Neural cell (in vitro differentiated cells): ENCODE data around the gene GALNT10. TPM values are rescaled to one million over a fixed set of nuclear protein-coding genes. Genes with fewer than 3 reads are reported as not detected.

Experiments used
- H2AFZ ChIP-seq: fragments of 200-600, 300-800 bp; sonication (generic), shearing (Covaris generic); 2 replicates; pipeline ENCODE4 v1.6.0; 2014; ENCODE audit warnings: low read depth, mild to moderate bottlenecking, antibody characterized with exemption, low read length, moderate library complexity
- H3F3A ChIP-seq: fragments of 200-600 bp; shearing (Covaris generic); 2 replicates; pipeline ENCODE4 v1.6.1; 2016; ENCODE audit warnings: mild to moderate bottlenecking, moderate library complexity, mixed read lengths, antibody characterized with exemption, low read length; ENCODE audit not compliant: insufficient read depth, poor library complexity, severe bottlenecking
- H3K27ac ChIP-seq: fragments of 200-600, 300-800 bp; sonication (generic), shearing (Covaris generic); 2 replicates; pipeline ENCODE4 v1.5.1; 2014; ENCODE audit warnings: mild to moderate bottlenecking, low read length, moderate library complexity
- H3K27me3 ChIP-seq: fragments of 300-800, 200-600 bp; sonication (generic), shearing (Covaris generic); 2 replicates; pipeline ENCODE4 v1.6.0; 2014; ENCODE audit warnings: mild to moderate bottlenecking, low read depth, low read length, moderate library complexity; ENCODE audit not compliant: insufficient read depth
- H3K36me3 ChIP-seq: fragments of 300-800, 200-600 bp; sonication (generic), shearing (Covaris generic); 2 replicates; pipeline ENCODE4 v1.5.1; 2014; ENCODE audit warnings: mild to moderate bottlenecking, antibody characterized with exemption, low read length, moderate library complexity; ENCODE audit not compliant: insufficient read depth
- H3K4me2 ChIP-seq: fragments of 300-800, 200-600 bp; sonication (generic), shearing (Covaris generic); 2 replicates; pipeline ENCODE4 v1.6.0; 2014; ENCODE audit warnings: mild to moderate bottlenecking, low read length
- H3K4me3 ChIP-seq: fragments of 300-800, 200-600 bp; sonication (generic), shearing (Covaris generic); 2 replicates; pipeline ENCODE4 v1.5.1; 2014; ENCODE audit warnings: mild to moderate bottlenecking, low read length, moderate library complexity
- H3K79me2 ChIP-seq: fragments of 200-600 bp; shearing (Covaris generic); replicated peaks from 2 replicates; pipeline ENCODE4 v1.6.0; 2014; ENCODE audit warnings: mild to moderate bottlenecking, low read length, moderate library complexity; ENCODE audit not compliant: insufficient read depth
- H3K9ac ChIP-seq: fragments of 300-800, 200-600 bp; sonication (generic), shearing (Covaris generic); 2 replicates; pipeline ENCODE4 v1.6.1; 2016; ENCODE audit warnings: mild to moderate bottlenecking, low read length, mixed read lengths
- H3K9me2 ChIP-seq: fragments of 200-600 bp; shearing (Covaris generic); 2 replicates; pipeline ENCODE4 v1.6.1; 2016; ENCODE audit warnings: mild to moderate bottlenecking, low read length, mixed read lengths; ENCODE audit not compliant: insufficient read depth
- H3K9me3 ChIP-seq: fragments of 200-600, 300-800 bp; sonication (generic), shearing (Covaris generic); 2 replicates; pipeline ENCODE4 v1.6.1; 2016; ENCODE audit warnings: mild to moderate bottlenecking, mixed run types, low read length, moderate library complexity, mixed read lengths
- H4K20me1 ChIP-seq: fragments of 200-600 bp; shearing (Covaris generic); 2 replicates; pipeline ENCODE4 v1.6.1; 2016; ENCODE audit warnings: mild to moderate bottlenecking, mixed run types; ENCODE audit not compliant: insufficient read depth
- EP300 ChIP-seq: fragments of 450-650 bp; conservative IDR thresholded peaks from 2 replicates; pipeline ENCODE4 v1.6.1; 2014; ENCODE audit warnings: antibody characterized with exemption, mild to moderate bottlenecking, moderate library complexity; ENCODE audit not compliant: poor library complexity, severe bottlenecking
- EZH2 ChIP-seq: fragments of 200-600, 300-800 bp; shearing (Covaris generic), sonication (generic); IDR thresholded peaks from 2 replicates; pipeline ENCODE4 v1.6.1; 2014; ENCODE audit warnings: antibody characterized with exemption, low read length, borderline replicate concordance, mild to moderate bottlenecking; ENCODE audit not compliant: insufficient read depth, poor library complexity, severe bottlenecking
- MXI1 ChIP-seq: fragments of 450-650 bp; conservative IDR thresholded peaks from 2 replicates; pipeline ENCODE4 v1.6.1; 2014; ENCODE audit warnings: antibody characterized with exemption, mild to moderate bottlenecking; ENCODE audit not compliant: poor library complexity, severe bottlenecking
- POLR2AphosphoS5 ChIP-seq: IDR thresholded peaks from 2 replicates; pipeline ENCODE4 v1.6.1; 2012
- RAD21 ChIP-seq: fragments of 450-650 bp; conservative IDR thresholded peaks from 2 replicates; pipeline ENCODE4 v1.6.1; 2014; ENCODE audit warnings: antibody characterized with exemption, mild to moderate bottlenecking, moderate library complexity
- SMC3 ChIP-seq: fragments of 450-650 bp; conservative IDR thresholded peaks from 2 replicates; pipeline ENCODE4 v1.6.1; 2014; ENCODE audit warnings: antibody characterized with exemption, mild to moderate bottlenecking, moderate library complexity; ENCODE audit not compliant: poor library complexity
- TAF1 ChIP-seq: IDR thresholded peaks from 2 replicates; pipeline ENCODE4 v1.6.1; 2012; ENCODE audit warnings: low read depth
- polyA plus RNA-seq: library from polyadenylated mRNA; depleted of rRNA; stranded (reverse); fragments of >200 nt; gene quantifications from 2 replicates; pipeline ENCODE4 v1.2.3, GENCODE V29; 2014
- TF ChIP-seq, protein P1 (sequence below): IDR thresholded peaks from 2 replicates; pipeline ENCODE4 v1.6.1; 2012; ENCODE audit warnings: borderline replicate concordance
- TF ChIP-seq, protein P2 (sequence below): fragments of 450-650 bp; IDR thresholded peaks from 2 replicates; pipeline ENCODE4 v1.5.1; 2014; ENCODE audit warnings: antibody characterized with exemption, mild to moderate bottlenecking, moderate library complexity; ENCODE audit not compliant: poor library complexity, severe bottlenecking

The GALNT10 gene
- polyA plus RNA-seq, 1 donor from 2014 or later, result 3.1 TPM

DNA sequence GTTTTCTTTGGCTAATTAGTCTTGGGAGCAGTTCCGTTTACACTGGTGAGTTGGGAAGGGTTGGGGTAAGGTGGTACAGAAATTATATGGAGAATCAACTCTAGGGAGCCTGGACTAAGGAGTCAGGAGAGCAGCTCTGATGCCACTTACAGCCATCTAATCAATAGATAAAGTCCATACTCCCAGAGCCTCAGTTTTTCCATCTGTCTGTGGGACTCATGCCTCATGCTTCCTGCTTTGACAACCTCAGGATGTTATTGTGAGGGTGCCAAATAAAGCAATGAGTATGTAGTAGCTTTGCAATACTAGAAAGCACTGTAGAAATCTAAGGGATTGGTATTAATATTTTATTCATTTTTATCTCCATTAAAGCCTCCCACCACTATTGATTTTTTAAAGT lies 105.0 kb downstream of the GALNT10 start:
- Histone ChIP-seq H3F3A (no peaks in the 10 kb centered on the region), H3K4me3 (no peak overlapping the region), H4K20me1 (no peaks in the 10 kb centered on the region), H3K4me2 (no peak overlapping the region), H3K9me2 (no peaks in the 10 kb centered on the region), H3K36me3 (no peaks in the 10 kb centered on the region), H3K9ac (no peak overlapping the region), H3K27ac (no peak overlapping the region), H2AFZ (no peak overlapping the region), H3K79me2 (no peaks in the 10 kb centered on the region), H3K27me3 (no peaks in the 10 kb centered on the region), H3K9me3 (no peaks in the 10 kb centered on the region)
- TF ChIP-seq SMC3, result no peak
- TF ChIP-seq MXI1, result no peak
- TF ChIP-seq, protein P1, sequence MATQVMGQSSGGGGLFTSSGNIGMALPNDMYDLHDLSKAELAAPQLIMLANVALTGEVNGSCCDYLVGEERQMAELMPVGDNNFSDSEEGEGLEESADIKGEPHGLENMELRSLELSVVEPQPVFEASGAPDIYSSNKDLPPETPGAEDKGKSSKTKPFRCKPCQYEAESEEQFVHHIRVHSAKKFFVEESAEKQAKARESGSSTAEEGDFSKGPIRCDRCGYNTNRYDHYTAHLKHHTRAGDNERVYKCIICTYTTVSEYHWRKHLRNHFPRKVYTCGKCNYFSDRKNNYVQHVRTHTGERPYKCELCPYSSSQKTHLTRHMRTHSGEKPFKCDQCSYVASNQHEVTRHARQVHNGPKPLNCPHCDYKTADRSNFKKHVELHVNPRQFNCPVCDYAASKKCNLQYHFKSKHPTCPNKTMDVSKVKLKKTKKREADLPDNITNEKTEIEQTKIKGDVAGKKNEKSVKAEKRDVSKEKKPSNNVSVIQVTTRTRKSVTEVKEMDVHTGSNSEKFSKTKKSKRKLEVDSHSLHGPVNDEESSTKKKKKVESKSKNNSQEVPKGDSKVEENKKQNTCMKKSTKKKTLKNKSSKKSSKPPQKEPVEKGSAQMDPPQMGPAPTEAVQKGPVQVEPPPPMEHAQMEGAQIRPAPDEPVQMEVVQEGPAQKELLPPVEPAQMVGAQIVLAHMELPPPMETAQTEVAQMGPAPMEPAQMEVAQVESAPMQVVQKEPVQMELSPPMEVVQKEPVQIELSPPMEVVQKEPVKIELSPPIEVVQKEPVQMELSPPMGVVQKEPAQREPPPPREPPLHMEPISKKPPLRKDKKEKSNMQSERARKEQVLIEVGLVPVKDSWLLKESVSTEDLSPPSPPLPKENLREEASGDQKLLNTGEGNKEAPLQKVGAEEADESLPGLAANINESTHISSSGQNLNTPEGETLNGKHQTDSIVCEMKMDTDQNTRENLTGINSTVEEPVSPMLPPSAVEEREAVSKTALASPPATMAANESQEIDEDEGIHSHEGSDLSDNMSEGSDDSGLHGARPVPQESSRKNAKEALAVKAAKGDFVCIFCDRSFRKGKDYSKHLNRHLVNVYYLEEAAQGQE, result no peak
- TF ChIP-seq POLR2AphosphoS5, result no peak
- TF ChIP-seq TAF1, result no peak
- no peak for TF ChIP-seq EZH2
- TF ChIP-seq, protein P2, sequence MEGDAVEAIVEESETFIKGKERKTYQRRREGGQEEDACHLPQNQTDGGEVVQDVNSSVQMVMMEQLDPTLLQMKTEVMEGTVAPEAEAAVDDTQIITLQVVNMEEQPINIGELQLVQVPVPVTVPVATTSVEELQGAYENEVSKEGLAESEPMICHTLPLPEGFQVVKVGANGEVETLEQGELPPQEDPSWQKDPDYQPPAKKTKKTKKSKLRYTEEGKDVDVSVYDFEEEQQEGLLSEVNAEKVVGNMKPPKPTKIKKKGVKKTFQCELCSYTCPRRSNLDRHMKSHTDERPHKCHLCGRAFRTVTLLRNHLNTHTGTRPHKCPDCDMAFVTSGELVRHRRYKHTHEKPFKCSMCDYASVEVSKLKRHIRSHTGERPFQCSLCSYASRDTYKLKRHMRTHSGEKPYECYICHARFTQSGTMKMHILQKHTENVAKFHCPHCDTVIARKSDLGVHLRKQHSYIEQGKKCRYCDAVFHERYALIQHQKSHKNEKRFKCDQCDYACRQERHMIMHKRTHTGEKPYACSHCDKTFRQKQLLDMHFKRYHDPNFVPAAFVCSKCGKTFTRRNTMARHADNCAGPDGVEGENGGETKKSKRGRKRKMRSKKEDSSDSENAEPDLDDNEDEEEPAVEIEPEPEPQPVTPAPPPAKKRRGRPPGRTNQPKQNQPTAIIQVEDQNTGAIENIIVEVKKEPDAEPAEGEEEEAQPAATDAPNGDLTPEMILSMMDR, result no peak
- TF ChIP-seq EP300, result no peak
- no peak for TF ChIP-seq RAD21

GRCh38 chr5:154296525-154297159 lies 106.1 kb downstream of the GALNT10 start:
- H3K9me3 ChIP-seq, result no peaks in the 10 kb centered on the region
- no peaks in the 10 kb centered on the region for H4K20me1 ChIP-seq
- no peak overlapping the region for H3K4me3 ChIP-seq
- H3K4me2 ChIP-seq, result no peak overlapping the region
- TF ChIP-seq TAF1, result no peak
- TF ChIP-seq RAD21, result no peak
- TF ChIP-seq EP300, result no peak
- TF ChIP-seq, protein P1, result no peak
- TF ChIP-seq POLR2AphosphoS5, result no peak
- TF ChIP-seq MXI1, result no peak
- no peak for TF ChIP-seq SMC3
- TF ChIP-seq, protein P2, result no peak
- TF ChIP-seq EZH2, result no peak
- H3K79me2 ChIP-seq, result no peaks in the 10 kb centered on the region
- no peak overlapping the region for H2AFZ ChIP-seq
- H3K27ac ChIP-seq, result no peak overlapping the region
- no peaks in the 10 kb centered on the region for H3K9me2 ChIP-seq
- H3K36me3 ChIP-seq, result no peaks in the 10 kb centered on the region
- H3K27me3 ChIP-seq, result no peaks in the 10 kb centered on the region
- H3F3A ChIP-seq, result no peaks in the 10 kb centered on the region
- H3K9ac ChIP-seq, result no peak overlapping the region
